HG02973 (cell line): ENCODE data around the gene NPB.

Source experiments
- ATAC-seq: cut with Tn5 transposase; IDR thresholded peaks from one replicate; pipeline ENCODE4 v1.9.1; 2021; ENCODE audit warnings: moderate library complexity; ENCODE audit not compliant: unreplicated experiment

NPB gene

GRCh38 chr17:81939218-81939617 is 37.2 kb downstream of the NPB start:
- no peak for ATAC-seq

DNA sequence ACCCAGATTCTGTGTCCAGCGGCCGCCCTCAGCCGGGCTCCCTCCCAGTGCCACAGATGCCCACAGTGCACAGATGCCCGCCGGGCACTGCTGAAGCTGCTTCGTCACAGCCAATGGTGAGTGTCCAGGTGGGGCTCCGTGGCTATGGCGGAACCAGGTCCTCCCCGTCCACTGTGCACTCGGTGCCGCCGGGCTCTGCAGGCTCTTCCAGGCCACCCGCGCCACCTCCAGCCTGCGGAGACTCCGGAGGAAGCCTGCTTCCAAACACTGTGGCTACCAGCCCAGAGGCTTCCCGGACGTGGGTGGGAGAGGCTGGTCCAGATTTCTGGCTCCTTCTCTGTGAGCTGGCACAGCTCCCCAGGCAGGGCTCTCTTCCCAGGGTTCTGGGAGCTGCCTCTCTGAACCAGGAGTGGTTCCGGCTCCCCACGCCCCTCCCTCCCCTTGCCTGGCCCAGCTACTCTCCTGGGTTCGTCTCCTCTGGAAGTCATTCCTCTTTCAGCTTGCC is 37.9 kb downstream of the NPB start:
- ATAC-seq = no peak

GRCh38 chr17:81940538-81941483 is 38.8 kb downstream of the NPB start:
- no peak for ATAC-seq

DNA sequence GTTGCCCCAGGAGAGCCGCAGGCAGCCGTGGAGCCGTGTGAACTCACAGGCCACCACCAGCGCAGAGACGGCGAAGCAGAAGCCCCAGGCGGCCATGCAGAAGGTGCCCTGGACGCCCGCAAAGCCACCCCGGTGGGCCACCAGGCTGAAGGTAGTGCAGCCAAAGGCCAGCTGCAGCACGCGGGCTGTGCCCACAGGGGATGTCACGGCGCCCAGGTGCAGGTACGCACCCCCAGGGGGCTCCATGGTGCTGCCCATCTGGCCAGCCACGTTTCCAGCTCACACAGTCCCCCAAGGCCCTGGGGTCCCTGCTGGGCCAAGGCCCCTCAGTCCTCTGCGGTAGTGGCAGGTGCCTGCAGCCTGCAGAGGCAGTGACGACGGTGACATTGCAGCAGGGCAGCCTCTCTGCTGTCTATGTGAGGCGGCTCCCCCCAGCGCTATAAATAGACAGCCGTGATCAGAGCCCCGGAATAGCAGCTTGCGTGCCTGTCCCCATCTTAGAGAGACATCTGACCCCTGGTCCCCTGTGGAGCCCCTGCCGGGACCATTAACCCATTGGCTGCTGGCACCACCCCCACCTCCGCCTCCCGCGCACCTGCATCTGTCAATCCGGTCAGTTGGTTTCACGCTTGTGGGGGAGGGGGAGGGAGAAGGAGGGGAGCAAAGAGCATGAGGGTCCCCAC is 39.6 kb downstream of the NPB start:
- ATAC-seq = no peak

DNA sequence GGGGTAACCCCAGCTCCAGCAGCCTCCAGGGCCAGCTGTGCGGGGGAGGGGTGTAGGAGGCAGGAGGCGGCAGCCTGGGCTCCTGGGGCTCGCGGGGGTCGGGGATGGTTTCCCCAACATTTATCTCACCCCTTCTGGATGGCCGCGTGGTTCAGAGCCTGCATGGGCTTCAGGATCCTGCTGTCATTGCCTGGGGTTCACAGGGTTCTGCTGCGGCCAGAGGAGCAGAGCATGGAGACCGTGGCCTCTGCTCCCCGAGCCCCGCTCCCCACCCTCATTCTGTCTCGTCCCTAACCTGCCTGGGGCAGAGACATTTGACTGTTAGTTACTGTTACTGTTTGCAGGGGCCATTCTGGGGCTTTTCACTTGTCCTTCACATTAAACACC is 40.1 kb downstream of the NPB start:
- ATAC-seq = no peak

- ATAC-seq = no peak
These were observed 42.8 kb downstream of the NPB start for GRCh38 chr17:81944858-81945257.

GRCh38 chr17:81947189-81947588 is 45.2 kb downstream of the NPB start, which contains the start of gene MYADML2:
TSS of gene MYADML2 (minus strand) at chr17:81947233. CDS start at chr17:81941741, 5,492 bp downstream.
- ATAC-seq = no peak

GRCh38 chr17:81948635-81949378 is 46.8 kb downstream of the NPB start:
- ATAC-seq = no peak

- no peak for ATAC-seq
These were observed 48.5 kb downstream of the NPB start for GRCh38 chr17:81950501-81950900.

- no peak for ATAC-seq
These were observed 50.0 kb downstream of the NPB start for GRCh38 chr17:81951785-81952684.
